GM12865 (cell line): ENCODE measurements around the gene FLT1.

Experiments used
- DNase-seq: peaks from one replicate; pipeline ENCODE4 v3.0.0; 2010; ENCODE audit warnings: low read depth
- H3K4me3 ChIP-seq: 2 replicates; pipeline ENCODE4 v1.5.1; 2011; ENCODE audit warnings: mild to moderate bottlenecking, low read depth, low read length, control low read depth
- TF ChIP-seq, protein P1 (sequence below): IDR thresholded peaks from 2 replicates; pipeline ENCODE4 v1.5.1; 2011; ENCODE audit warnings: low read length, control low read depth, low read depth, inconsistent platforms; ENCODE audit not compliant: insufficient read depth; ENCODE audit errors: missing control alignments

The FLT1 gene

GRCh38 chr13:28505543-28506135 is 10.7 kb upstream of the FLT1 start:
- TF ChIP-seq, protein P1, sequence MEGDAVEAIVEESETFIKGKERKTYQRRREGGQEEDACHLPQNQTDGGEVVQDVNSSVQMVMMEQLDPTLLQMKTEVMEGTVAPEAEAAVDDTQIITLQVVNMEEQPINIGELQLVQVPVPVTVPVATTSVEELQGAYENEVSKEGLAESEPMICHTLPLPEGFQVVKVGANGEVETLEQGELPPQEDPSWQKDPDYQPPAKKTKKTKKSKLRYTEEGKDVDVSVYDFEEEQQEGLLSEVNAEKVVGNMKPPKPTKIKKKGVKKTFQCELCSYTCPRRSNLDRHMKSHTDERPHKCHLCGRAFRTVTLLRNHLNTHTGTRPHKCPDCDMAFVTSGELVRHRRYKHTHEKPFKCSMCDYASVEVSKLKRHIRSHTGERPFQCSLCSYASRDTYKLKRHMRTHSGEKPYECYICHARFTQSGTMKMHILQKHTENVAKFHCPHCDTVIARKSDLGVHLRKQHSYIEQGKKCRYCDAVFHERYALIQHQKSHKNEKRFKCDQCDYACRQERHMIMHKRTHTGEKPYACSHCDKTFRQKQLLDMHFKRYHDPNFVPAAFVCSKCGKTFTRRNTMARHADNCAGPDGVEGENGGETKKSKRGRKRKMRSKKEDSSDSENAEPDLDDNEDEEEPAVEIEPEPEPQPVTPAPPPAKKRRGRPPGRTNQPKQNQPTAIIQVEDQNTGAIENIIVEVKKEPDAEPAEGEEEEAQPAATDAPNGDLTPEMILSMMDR, result no peak
- no peak for DNase-seq
- no peak overlapping the region for H3K4me3 ChIP-seq

GRCh38 chr13:28503182-28503967 is 8.4 kb upstream of the FLT1 start:
- no peak overlapping the region for H3K4me3 ChIP-seq
- TF ChIP-seq, protein P1, result no peak
- no peak for DNase-seq

GRCh38 chr13:28501547-28501946 is 6.6 kb upstream of the FLT1 start:
- no peak for DNase-seq
- TF ChIP-seq, protein P1, result no peak
- no peak overlapping the region for H3K4me3 ChIP-seq

GRCh38 chr13:28499609-28500008 is 4.7 kb upstream of the FLT1 start:
- TF ChIP-seq, protein P1, result no peak
- DNase-seq, result no peak
- H3K4me3 ChIP-seq, result no peak overlapping the region

DNA sequence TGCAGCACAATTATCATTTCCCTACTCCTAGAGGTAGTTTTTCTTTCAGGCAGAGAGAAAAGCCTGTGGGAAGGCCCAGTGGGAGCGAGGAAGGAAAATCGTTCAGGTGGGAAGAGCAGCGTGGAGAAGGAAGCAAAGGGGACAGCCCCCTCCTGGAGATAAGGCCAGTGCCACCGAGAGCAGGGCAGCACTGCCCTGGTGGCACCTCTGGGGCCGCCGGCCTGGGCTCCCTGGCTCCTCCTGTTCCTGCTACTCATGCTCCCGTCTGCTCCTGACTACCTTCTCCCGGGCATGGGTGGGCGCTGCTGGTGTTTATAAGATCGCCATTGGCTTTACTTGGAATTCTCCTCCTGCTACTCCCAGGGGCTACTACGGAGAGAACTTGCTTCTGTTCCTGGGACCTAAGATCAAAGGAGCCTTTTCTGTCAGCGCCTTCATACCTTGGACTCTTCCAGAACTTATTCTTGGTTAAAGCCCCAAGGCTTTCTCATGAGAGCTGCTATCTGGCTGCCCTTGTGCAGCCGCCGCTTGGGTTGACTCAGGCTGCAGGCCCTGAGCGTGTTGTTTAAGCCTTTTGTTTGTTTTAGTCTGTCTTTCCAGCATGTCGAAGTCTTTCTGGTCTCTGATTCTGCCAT is 3.7 kb upstream of the FLT1 start:
- TF ChIP-seq, protein P1, result no peak
- DNase-seq, result no peak
- no peak overlapping the region for H3K4me3 ChIP-seq

DNA sequence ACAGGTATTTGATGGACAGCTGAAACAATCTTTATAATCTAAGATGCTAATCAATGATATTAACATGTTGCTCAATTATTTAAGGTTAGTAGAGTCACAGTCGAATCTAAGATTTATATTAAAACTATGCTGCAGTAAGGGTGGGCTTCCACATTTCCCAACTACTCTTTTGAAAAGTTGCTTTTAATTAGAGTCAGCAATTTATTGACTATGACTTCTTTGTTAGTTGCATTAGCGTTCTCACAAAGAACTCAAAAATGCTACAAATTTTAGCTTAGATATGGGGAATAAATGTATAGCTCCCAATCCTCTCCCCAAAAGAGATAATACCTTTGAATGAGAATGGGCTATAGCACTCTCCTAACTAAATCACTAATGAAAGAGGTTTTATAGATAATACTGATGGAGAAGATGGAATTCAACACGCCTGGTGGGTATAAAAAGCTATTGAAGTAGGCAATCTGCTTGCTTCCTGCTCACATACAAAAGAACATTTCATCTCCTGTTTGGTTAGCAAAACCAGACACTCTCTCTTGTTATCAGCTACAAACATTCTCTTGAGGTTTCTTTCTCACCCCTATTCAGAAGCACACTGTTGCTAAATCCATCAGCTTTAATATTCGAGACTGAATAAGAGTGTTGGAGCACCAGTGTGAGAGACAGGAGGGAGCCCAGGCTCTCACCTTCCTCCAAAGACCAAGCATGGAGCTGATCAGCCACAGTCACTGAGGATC is 2.4 kb upstream of the FLT1 start:
- TF ChIP-seq, protein P1, result no peak
- no peak for DNase-seq
- no peak overlapping the region for H3K4me3 ChIP-seq
